ENCODE data around the gene COQ7. TPM values are rescaled to one million over a fixed set of nuclear protein-coding genes. Genes with fewer than 3 reads are reported as not detected.

The COQ7 gene
- total RNA-seq, 2 donors from 2014 or later: 20.4 to 22.0 TPM

DNA sequence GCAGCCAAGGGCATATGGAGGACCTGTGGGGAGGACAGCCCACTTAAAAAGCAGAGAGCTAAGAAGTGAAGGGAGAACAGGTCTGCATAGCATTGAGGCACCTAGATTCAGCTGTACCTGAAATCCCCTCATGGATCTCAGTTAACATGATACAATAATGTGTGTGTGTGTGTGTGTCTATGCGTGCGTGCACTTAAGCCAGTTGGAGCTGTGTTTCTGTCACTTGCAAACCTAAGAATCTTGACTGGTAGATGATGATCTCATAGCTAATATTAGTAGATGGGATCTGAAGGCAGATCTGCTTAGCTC is 44.6 kb downstream of the COQ7 start:
- Histone ChIP-seq H3K4me1 (ENCODE audit: control insufficient read depth, insufficient read depth, low read length) (peaks cover 12% of the 10 kb centered on the region), H3K27ac (ENCODE audit: low read depth, low read length) (no peak overlapping the region), H3K27me3 (ENCODE audit: control insufficient read depth, insufficient read depth, low read length, poor library complexity, severe bottlenecking) (no peaks in the 10 kb centered on the region), H3K9me3 (ENCODE audit: control insufficient read depth, low read length) (no peaks in the 10 kb centered on the region), H3K4me3 (ENCODE audit: low read length) (no peak overlapping the region), H3K36me3 (ENCODE audit: control insufficient read depth, insufficient read depth, low read length) (peaks cover 8% of the 10 kb centered on the region), H3K9ac (ENCODE audit: extremely low read depth, low read length, poor library complexity, severe bottlenecking) (no peak overlapping the region)
- Mint-ChIP-seq H3K4me3 (no peak overlapping the region), H3K4me1 (peaks cover 12% of the 10 kb centered on the region), H3K9me3 (no peaks in the 10 kb centered on the region), H3K36me3 (ENCODE audit: low read depth) (peaks cover 5% of the 10 kb centered on the region), H3K27ac (no peak overlapping the region), H3K27me3 (ENCODE audit: insufficient read depth) (peaks cover 7% of the 10 kb centered on the region)
- WGBS, 2 experiments (ENCODE audit: insufficient coverage in 1 of 2, insufficient read length in 1 of 2): 93 to 96% methylated on average over 2 of the region's 2 CpGs
- TF ChIP-seq CTCF (conservative IDR thresholded peaks at IDR 0.05): no peak
- DNase-seq: no peak

- H3K4me3 Mint-ChIP-seq: peak within 1 kb of the TSS; percentile 57
- H3K36me3 Mint-ChIP-seq (ENCODE audit: low read depth): peaks cover 5% of the 10 kb centered on the region
- no peaks in the 10 kb centered on the region for H3K27me3 ChIP-seq (ENCODE audit: control insufficient read depth, insufficient read depth, low read length, poor library complexity, severe bottlenecking)
- peaks cover 20% of the 10 kb centered on the region for H3K4me1 ChIP-seq (ENCODE audit: control insufficient read depth, insufficient read depth, low read length)
- peak; percentile 86 for DNase-seq
- H3K27ac ChIP-seq (ENCODE audit: low read depth, low read length): no peak within 1 kb of the TSS
- peak within 1 kb of the TSS; percentile 84 for H3K27ac Mint-ChIP-seq
- H3K4me3 ChIP-seq (ENCODE audit: low read length): peak within 1 kb of the TSS; percentile 75
- H3K4me1 Mint-ChIP-seq: peaks cover 20% of the 10 kb centered on the region
- no peaks in the 10 kb centered on the region for H3K9me3 ChIP-seq (ENCODE audit: control insufficient read depth, low read length)
- H3K9me3 Mint-ChIP-seq: no peaks in the 10 kb centered on the region
- peak within 1 kb of the TSS; percentile 44 for H3K9ac ChIP-seq (ENCODE audit: extremely low read depth, low read length, poor library complexity, severe bottlenecking)
- no peak for TF ChIP-seq CTCF (conservative IDR thresholded peaks at IDR 0.05)
- peaks cover 7% of the 10 kb centered on the region for H3K27me3 Mint-ChIP-seq (ENCODE audit: insufficient read depth)
- WGBS, 2 experiments (ENCODE audit: insufficient coverage in 1 of 2, insufficient read length in 1 of 2): 0 to 13% methylated on average over 1 to 74 of the region's 74 CpGs
- peaks cover 8% of the 10 kb centered on the region for H3K36me3 ChIP-seq (ENCODE audit: control insufficient read depth, insufficient read depth, low read length)
These were observed 46.4 kb downstream of the COQ7 start, which contains the start of gene ITPRIPL2 for GRCh38 chr16:19113577-19114358. Gene ITPRIPL2, plus strand, starts transcription at chr16:19113964. Its CDS starts 498 bp downstream, at chr16:19114462.

GRCh38 chr16:19114359-19115147 is 47.1 kb downstream of the COQ7 start:
- peak; percentile 87 for DNase-seq
- no peak overlapping the region for H3K27ac ChIP-seq (ENCODE audit: low read depth, low read length)
- Mint-ChIP-seq H3K27ac (no peak overlapping the region), H3K27me3 (ENCODE audit: insufficient read depth) (peaks cover 7% of the 10 kb centered on the region), H3K4me1 (peaks cover 26% of the 10 kb centered on the region), H3K9me3 (no peaks in the 10 kb centered on the region), H3K4me3 (peak overlapping the region; percentile 57), H3K36me3 (ENCODE audit: low read depth) (peaks cover 5% of the 10 kb centered on the region)
- no peaks in the 10 kb centered on the region for H3K27me3 ChIP-seq (ENCODE audit: control insufficient read depth, insufficient read depth, low read length, poor library complexity, severe bottlenecking)
- H3K4me3 ChIP-seq (ENCODE audit: low read length): peak overlapping the region; percentile 75
- no peak for TF ChIP-seq CTCF (conservative IDR thresholded peaks at IDR 0.05)
- 55 to 66% methylated on average over 50 to 80 of the region's 80 CpGs for WGBS, 2 experiments (ENCODE audit: insufficient coverage in 1 of 2, insufficient read length in 1 of 2)
- H3K9me3 ChIP-seq (ENCODE audit: control insufficient read depth, low read length): no peaks in the 10 kb centered on the region
- H3K4me1 ChIP-seq (ENCODE audit: control insufficient read depth, insufficient read depth, low read length): peaks cover 20% of the 10 kb centered on the region
- H3K9ac ChIP-seq (ENCODE audit: extremely low read depth, low read length, poor library complexity, severe bottlenecking): peak overlapping the region; percentile 44
- H3K36me3 ChIP-seq (ENCODE audit: control insufficient read depth, insufficient read depth, low read length): peaks cover 8% of the 10 kb centered on the region
